H1 (cell line): Measurements from ENCODE around the gene DUSP1. TPM values are rescaled to one million over a fixed set of nuclear protein-coding genes. Genes with fewer than 3 reads are reported as not detected.

Experiments used
- CTCF ChIA-PET: fragments of 300-600 bp; sonication (Branson Sonifier 250); formaldehyde crosslinking; loops from one replicate; lab custom pipeline; 2021; ENCODE audit not compliant: partially characterized antibody; lab: Charles Lee
- POLR2A ChIA-PET: fragments of 300-600 bp; sonication (Branson Sonifier 250); formaldehyde crosslinking; loops from one replicate; lab custom pipeline; 2021; ENCODE audit warnings: inconsistent platforms; ENCODE audit not compliant: partially characterized antibody; lab: Charles Lee
- DNase-seq, 2 experiments: peaks; one replicate each; pipeline versions ENCODE4 v3.0.0 to v3.0.0-alpha.2; 2010 to 2022; ENCODE audit warnings: low spot score in 2 of 2, low read depth in 1 of 2, mixed read lengths in 1 of 2
- FAIRE-seq: peaks from 2 replicates; lab custom pipeline; 2011; peaks lifted over from hg19 to GRCh38; lab: Jason Lieb, UNC
- H2AFZ ChIP-seq: 2 replicates; pipeline ENCODE4 v1.8.1; 2012; ENCODE audit warnings: low read length, inconsistent platforms
- H2AK5ac ChIP-seq: 2 replicates; pipeline ENCODE4 v1.6.1; 2013; ENCODE audit warnings: low read depth, low read length
- H2BK120ac ChIP-seq: replicated peaks from 2 replicates; pipeline ENCODE3; 2013; ENCODE audit warnings: low read depth, low read length, inconsistent platforms
- H2BK12ac ChIP-seq: 2 replicates; pipeline ENCODE4 v1.6.1; 2013; ENCODE audit warnings: low read depth, low read length
- H2BK15ac ChIP-seq: 2 replicates; pipeline ENCODE4 v1.6.1; 2013; ENCODE audit warnings: low read length
- H2BK20ac ChIP-seq: 2 replicates; pipeline ENCODE4 v1.6.1; 2013; ENCODE audit warnings: low read length
- H2BK5ac ChIP-seq: 2 replicates; pipeline ENCODE4 v1.6.1; 2013; ENCODE audit warnings: low read depth, low read length
- H3K14ac ChIP-seq: 2 replicates; pipeline ENCODE4 v1.6.1; 2013; ENCODE audit warnings: inconsistent platforms; ENCODE audit not compliant: insufficient read length
- H3K18ac ChIP-seq: 2 replicates; pipeline ENCODE4 v1.6.1; 2013; ENCODE audit warnings: low read length; ENCODE audit errors: extremely low read depth
- H3K23ac ChIP-seq: 2 replicates; pipeline ENCODE4 v1.6.1; 2013; ENCODE audit warnings: inconsistent platforms; ENCODE audit not compliant: insufficient read length
- H3K23me2 ChIP-seq: 2 replicates; pipeline ENCODE4 v1.6.1; 2013; ENCODE audit warnings: low read depth, low read length
- H3K27ac ChIP-seq: 2 replicates; pipeline ENCODE4 v1.6.1; 2011; ENCODE audit warnings: low read depth, low read length, inconsistent platforms
- H3K27me3 ChIP-seq, 4 experiments: replicated peaks in 1 of 4; 1 replicate in 1 of 4; 2 replicates in 3 of 4; pipeline versions ENCODE4 v1.6.1 to v1.8.1; 2011 to 2013; ENCODE audit warnings: low read length in 3 of 4, mild to moderate bottlenecking in 3 of 4, inconsistent platforms in 2 of 4, mixed read lengths in 2 of 4, moderate library complexity in 1 of 4; ENCODE audit not compliant: control insufficient read depth in 3 of 4, insufficient read depth in 3 of 4; ENCODE audit errors: extremely low read depth in 1 of 4
- H3K36me3 ChIP-seq, 4 experiments: 2 replicates each; pipeline versions ENCODE4 v1.6.1 to v1.8.1; 2011 to 2013; ENCODE audit warnings: mild to moderate bottlenecking in 4 of 4, low read length in 3 of 4, moderate library complexity in 2 of 4, control low read depth in 1 of 4, inconsistent platforms in 1 of 4; ENCODE audit not compliant: insufficient read depth in 4 of 4, control insufficient read depth in 2 of 4
- H3K4ac ChIP-seq: replicated peaks from 2 replicates; pipeline ENCODE3; 2013; ENCODE audit warnings: low read length, low read depth, mixed read lengths, inconsistent platforms; ENCODE audit not compliant: insufficient read length
- H3K4me1 ChIP-seq, 4 experiments: replicated peaks in 1 of 4; 1 replicate in 1 of 4; 2 replicates in 3 of 4; pipeline versions ENCODE4 v1.6.1 to v1.8.1; 2011 to 2013; ENCODE audit warnings: low read length in 3 of 4, inconsistent platforms in 2 of 4, mixed read lengths in 1 of 4; ENCODE audit not compliant: insufficient read depth in 4 of 4, control insufficient read depth in 3 of 4
- H3K4me2 ChIP-seq, 2 experiments: 2 replicates each; pipeline versions ENCODE4 v1.6.1 to v1.8.1; 2011 to 2013; ENCODE audit warnings: low read depth in 2 of 2, low read length in 2 of 2, control low read depth in 1 of 2, inconsistent platforms in 1 of 2, mild to moderate bottlenecking in 1 of 2; ENCODE audit not compliant: insufficient read depth in 1 of 2
- H3K4me3 ChIP-seq, 4 experiments: fragments of 200-600, 300-600 bp in 1 of 4; sonication (generic), shearing (Covaris generic), sonication (Bioruptor Twin) in 1 of 4; 2 replicates each; pipeline versions ENCODE4 v1.5.1 to v1.8.1; 2011 to 2016; ENCODE audit warnings: low read length in 4 of 4, low read depth in 3 of 4, control low read depth in 2 of 4, inconsistent platforms in 2 of 4, mild to moderate bottlenecking in 2 of 4, mixed read lengths in 1 of 4, moderate library complexity in 1 of 4; ENCODE audit not compliant: insufficient read depth in 2 of 4; ENCODE audit errors: extremely low read depth in 1 of 4
- H3K56ac ChIP-seq: replicated peaks from 2 replicates; pipeline ENCODE3; 2013; ENCODE audit warnings: low read depth, mild to moderate bottlenecking, mixed read lengths, low read length, inconsistent platforms; ENCODE audit not compliant: insufficient read length
- H3K79me1 ChIP-seq: 2 replicates; pipeline ENCODE4 v1.6.1; 2013; ENCODE audit warnings: low read depth, low read length, control low read depth
- H3K79me2 ChIP-seq, 2 experiments: 2 replicates each; pipeline versions ENCODE4 v1.6.1 to v1.8.1; 2012 to 2013; ENCODE audit warnings: low read length in 2 of 2, mild to moderate bottlenecking in 2 of 2, inconsistent platforms in 1 of 2; ENCODE audit not compliant: insufficient read depth in 2 of 2, control insufficient read depth in 1 of 2
- H3K9ac ChIP-seq, 4 experiments: replicated peaks in 1 of 4; 1 replicate in 1 of 4; 2 replicates in 3 of 4; pipeline versions ENCODE4 v1.6.1 to v1.8.1; 2011 to 2013; ENCODE audit warnings: low read depth in 3 of 4, low read length in 3 of 4, control low read depth in 2 of 4, mild to moderate bottlenecking in 2 of 4, moderate library complexity in 2 of 4, inconsistent platforms in 1 of 4; ENCODE audit errors: extremely low read depth in 1 of 4
- H3K9me3 ChIP-seq, 2 experiments: 2 replicates each; pipeline versions ENCODE4 v1.6.1 to v1.8.1; 2012 to 2013; ENCODE audit warnings: mild to moderate bottlenecking in 2 of 2, moderate library complexity in 2 of 2, control low read depth in 1 of 2, inconsistent platforms in 1 of 2, low read depth in 1 of 2, low read length in 1 of 2, mixed read lengths in 1 of 2; ENCODE audit not compliant: insufficient read depth in 2 of 2
- H4K20me1 ChIP-seq, 2 experiments: replicated peaks in 1 of 2; 2 replicates each; pipeline versions ENCODE3 to v1.8.1; 2011 to 2013; ENCODE audit warnings: inconsistent platforms in 2 of 2, low read length in 2 of 2, mild to moderate bottlenecking in 1 of 2; ENCODE audit not compliant: insufficient read depth in 2 of 2, control insufficient read depth in 1 of 2
- H4K5ac ChIP-seq: 2 replicates; pipeline ENCODE4 v1.6.1; 2013; ENCODE audit warnings: low read length, low read depth, mixed read lengths, inconsistent platforms; ENCODE audit not compliant: insufficient read length
- H4K8ac ChIP-seq: 2 replicates; pipeline ENCODE4 v1.8.0; 2013; ENCODE audit warnings: mild to moderate bottlenecking, moderate library complexity, low read length, inconsistent platforms; ENCODE audit not compliant: insufficient read depth; ENCODE audit errors: extremely low read depth
- H4K91ac ChIP-seq: replicated peaks from 2 replicates; pipeline ENCODE3; 2013; ENCODE audit warnings: low read length, mixed read lengths, inconsistent platforms; ENCODE audit not compliant: insufficient read length
- FOSL1 ChIP-seq: IDR thresholded peaks from 2 replicates; pipeline ENCODE4 v1.6.1; 2011; ENCODE audit warnings: mild to moderate bottlenecking, low read depth, low read length, moderate library complexity; ENCODE audit not compliant: insufficient read depth
- KDM1A ChIP-seq: fragments of 200-600, 300-600 bp; sonication (generic); IDR thresholded peaks from 2 replicates; pipeline ENCODE4 v1.7.1; 2016; ENCODE audit warnings: mild to moderate bottlenecking, low read length, borderline replicate concordance
- WGBS, 2 experiments: shearing (Covaris generic) in 1 of 2; methylation state at CpG; one replicate each; pipeline versions ENCODE4 v1.1.6 to v1.1.7; 2013 to 2015; ENCODE audit warnings: low lambda C conversion rate in 2 of 2, mixed read lengths in 2 of 2, inconsistent platforms in 1 of 2, low coverage in 1 of 2, missing lambda C conversion rate in 1 of 2; ENCODE audit not compliant: insufficient replicate concordance in 2 of 2, insufficient coverage in 1 of 2, insufficient read length in 1 of 2; ENCODE audit errors: extremely low coverage in 1 of 2, missing lambda C conversion rate in 1 of 2; 5-methylcytosine and 5-hydroxymethylcytosine counted together
- polyA plus RNA-seq, 7 experiments: library from polyadenylated mRNA; depleted of rRNA in 3 of 7; stranded (reverse) in 5 of 7; unstranded in 2 of 7; fragments of >200 nt in 5 of 7; fragments of 200-250 nt in 2 of 7; gene quantifications; 1 replicate in 5 of 7; 2 replicates in 1 of 7; 4 replicates in 1 of 7; pipeline versions ENCODE4 v1.2.1 to v1.2.3, GENCODE V29; 2011 to 2013; ENCODE audit warnings: missing spikeins in 2 of 7, mixed read lengths in 2 of 7
- total RNA-seq: library from RNA; stranded (reverse); fragmentation: NEBNext Ultra II Directional; extraction: Animal tissue kit (Norgen Biotek cat#: 25700); gene quantifications from 2 replicates; pipeline ENCODE4 v1.2.1, GENCODE V29; 2021

The DUSP1 gene
- total and polyA plus RNA-seq, 2 of the 8 experiments (the other 6 are each of a cell fraction or from before 2014, with no cell fraction given), result 6.5 to 11.7 TPM

GRCh38 chr5:172754596-172755356 is 16.2 kb downstream of the DUSP1 start:
- peaks cover 4% of the 10 kb centered on the region; the same call in 1 of the 2 replicates for H3K23me2 ChIP-seq
- H3K4me1 ChIP-seq, result peaks cover 0 to 6% (median 1%) of the 10 kb centered on the region in 4 experiments; a peak in 1 of 7 replicates
- no peak overlapping the region for H3K9ac ChIP-seq
- H2BK20ac ChIP-seq, result no peak overlapping the region
- H3K4ac ChIP-seq, result no peak overlapping the region
- no peak overlapping the region for H2BK15ac ChIP-seq
- H2AK5ac ChIP-seq, result no peak overlapping the region
- FAIRE-seq (no peak), DNase-seq (no peak)
- H3K23ac ChIP-seq, result no peak overlapping the region
- POLR2A ChIA-PET, result interaction anchor here (0.7 to 1.7 kb wide), 4 partner anchors 10 to 23 kb away, joined by 3 to 9 read pairs (median 5); partner anchors contain the start of gene DUSP1
- H3K56ac ChIP-seq, result no peak overlapping the region
- H3K4me2 ChIP-seq, result no peak overlapping the region
- TF ChIP-seq FOSL1 (no peak), KDM1A (peak; percentile 52; the same call in 1 of the 2 replicates)
- H2AFZ ChIP-seq, result no peak overlapping the region
- no peaks in the 10 kb centered on the region for H3K79me2 ChIP-seq
- H3K4me3 ChIP-seq, result no peak overlapping the region
- no peak overlapping the region for H3K27ac ChIP-seq
- H4K91ac ChIP-seq, result no peak overlapping the region
- no peaks in the 10 kb centered on the region for H3K79me1 ChIP-seq
- H3K36me3 ChIP-seq, result no peaks in the 10 kb centered on the region
- no peak overlapping the region for H2BK5ac ChIP-seq
- no peaks in the 10 kb centered on the region for H4K20me1 ChIP-seq
- H3K14ac ChIP-seq, result no peak overlapping the region
- WGBS, 2 experiments, result 92% methylated on average over 6 of the region's 6 CpGs; no CpG with 5 or more reads in 1 of the 2 experiments
- no peak overlapping the region for H2BK12ac ChIP-seq
- H4K5ac ChIP-seq, result no peak overlapping the region
- no peak overlapping the region for H4K8ac ChIP-seq
- H3K9me3 ChIP-seq, result no peaks in the 10 kb centered on the region
- no peak overlapping the region for H2BK120ac ChIP-seq
- H3K18ac ChIP-seq, result no peak overlapping the region
- CTCF ChIA-PET, result interaction anchor here (0.6 to 1.9 kb wide), 11 partner anchors 10 to 492 kb away, joined by 3 to 7 read pairs (median 3); partner anchors contain the start of gene DUSP1
- H3K27me3 ChIP-seq, result peaks cover 0 to 10% (median 0%) of the 10 kb centered on the region in 4 experiments; a peak in 4 of 7 replicates
